GM18867 (cell line): ENCODE results near the gene ZNF280A.
"Not testable (repeated sequence)": the region's sequence is repeated elsewhere in the genome, so short reads cannot be mapped to it uniquely, and the experiment has no call there.

Experiments used
- ATAC-seq: cut with Tn5 transposase; IDR thresholded peaks from one replicate; pipeline ENCODE4 v1.9.1; 2021; ENCODE audit warnings: mild to moderate bottlenecking, moderate library complexity; ENCODE audit not compliant: unreplicated experiment

ZNF280A gene

DNA sequence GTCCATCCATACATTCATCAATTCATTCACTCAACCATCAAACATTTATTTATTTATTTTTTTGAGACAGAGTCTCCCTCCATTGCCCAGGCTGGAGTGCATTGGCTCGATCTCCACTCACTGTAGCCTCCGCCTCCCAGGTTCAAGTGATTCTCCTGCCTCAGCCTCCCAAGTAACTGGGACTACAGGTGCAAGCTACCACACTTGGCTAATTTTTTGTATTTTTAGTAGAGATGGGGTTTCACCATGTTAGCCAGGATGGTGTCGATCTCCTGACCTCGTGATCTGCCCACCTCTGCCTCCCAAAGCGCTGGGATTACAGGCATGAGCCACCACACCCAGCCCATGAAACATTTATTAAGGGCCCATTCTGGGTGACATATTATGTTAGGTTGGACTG, 49.0 kb downstream of the ZNF280A start:
- not testable (repeated sequence) for ATAC-seq

DNA sequence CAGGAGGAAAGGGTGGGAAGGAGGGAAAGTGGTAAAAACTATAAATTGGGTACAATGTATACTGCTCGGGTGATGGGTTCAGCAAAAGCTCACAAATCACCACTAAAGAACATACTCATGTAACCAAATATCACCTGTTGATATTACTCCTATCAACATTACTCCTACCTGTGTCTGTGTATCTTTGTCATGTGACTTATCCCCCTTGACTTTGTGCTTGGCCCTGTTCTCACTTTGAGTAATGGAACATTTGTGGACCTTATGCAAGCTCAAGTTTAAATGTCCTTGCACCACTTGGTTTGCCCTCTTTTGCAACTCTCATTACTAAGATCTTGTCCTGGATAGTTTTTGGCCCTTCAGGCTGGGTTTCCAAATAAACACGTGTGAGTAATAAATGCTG, 50.5 kb downstream of the ZNF280A start:
- no peak for ATAC-seq

DNA sequence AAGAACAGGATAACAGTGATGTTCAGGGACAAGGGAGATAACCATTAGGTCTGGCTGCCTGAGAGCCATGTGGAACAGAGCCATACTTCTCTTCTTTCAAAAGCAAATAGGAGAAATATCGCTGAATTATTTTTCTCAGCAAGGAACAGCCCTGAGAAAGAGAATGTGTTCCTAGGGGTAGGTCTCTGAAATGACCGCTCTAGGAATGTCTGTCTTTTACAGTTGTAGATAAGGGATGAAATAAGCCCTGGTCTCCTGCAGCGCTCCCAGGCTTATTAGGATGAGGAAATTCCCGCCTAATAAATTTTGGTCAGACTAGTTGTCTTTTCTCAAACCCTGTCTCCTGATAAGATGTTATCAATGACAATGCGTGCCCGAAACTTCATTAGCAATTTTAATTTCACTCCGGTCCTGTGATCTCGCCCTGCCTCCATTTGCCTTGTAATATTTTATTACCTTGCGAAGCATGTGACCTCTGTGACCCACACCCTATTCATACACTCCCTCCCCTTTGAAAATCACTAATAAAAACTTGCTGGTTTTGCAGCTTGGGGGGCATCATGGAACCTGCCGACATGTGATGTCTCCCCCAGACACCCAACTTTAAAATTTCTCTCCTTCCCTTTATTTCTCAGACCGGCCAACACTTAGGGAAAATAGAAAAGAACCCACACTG, 51.1 kb downstream of the ZNF280A start:
- ATAC-seq, result not testable (repeated sequence)

DNA sequence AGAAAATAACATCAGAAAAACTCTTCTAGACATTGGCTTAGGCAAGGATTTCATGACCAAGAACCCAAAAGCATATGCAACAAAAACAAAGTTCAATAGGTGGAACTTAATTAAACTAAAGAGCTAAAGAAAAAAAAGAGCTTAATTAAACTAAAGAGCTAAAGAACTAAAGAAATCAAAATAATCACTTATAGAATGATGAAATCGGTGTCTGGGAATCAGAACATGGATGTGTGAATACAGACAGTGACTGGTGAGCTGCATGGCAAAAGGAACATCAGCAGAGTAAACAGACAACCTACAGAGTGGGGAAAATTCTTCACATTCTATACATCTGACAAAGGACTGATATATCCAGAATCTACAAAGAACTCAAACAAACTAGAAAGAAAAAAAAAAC, 53.0 kb downstream of the ZNF280A start:
- ATAC-seq, result no peak

DNA sequence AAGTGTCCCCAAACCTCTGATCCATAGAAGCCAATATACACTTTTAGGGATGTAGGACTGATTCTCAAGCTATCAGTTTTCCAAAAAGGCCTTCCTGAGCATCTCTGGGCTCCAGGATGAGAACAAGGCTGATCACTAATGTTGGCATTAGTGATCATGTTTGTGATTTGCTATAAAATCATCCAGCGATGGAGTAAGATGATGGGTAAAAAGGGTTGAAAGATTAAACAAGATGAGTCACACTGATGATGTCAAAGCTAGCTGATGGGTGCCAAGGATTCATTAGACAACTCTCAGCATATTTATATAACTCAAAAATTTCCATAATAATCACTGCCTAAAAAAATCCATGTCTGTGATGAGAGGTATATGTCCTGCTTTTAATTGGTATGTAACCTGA, 54.3 kb downstream of the ZNF280A start:
- no peak for ATAC-seq

DNA sequence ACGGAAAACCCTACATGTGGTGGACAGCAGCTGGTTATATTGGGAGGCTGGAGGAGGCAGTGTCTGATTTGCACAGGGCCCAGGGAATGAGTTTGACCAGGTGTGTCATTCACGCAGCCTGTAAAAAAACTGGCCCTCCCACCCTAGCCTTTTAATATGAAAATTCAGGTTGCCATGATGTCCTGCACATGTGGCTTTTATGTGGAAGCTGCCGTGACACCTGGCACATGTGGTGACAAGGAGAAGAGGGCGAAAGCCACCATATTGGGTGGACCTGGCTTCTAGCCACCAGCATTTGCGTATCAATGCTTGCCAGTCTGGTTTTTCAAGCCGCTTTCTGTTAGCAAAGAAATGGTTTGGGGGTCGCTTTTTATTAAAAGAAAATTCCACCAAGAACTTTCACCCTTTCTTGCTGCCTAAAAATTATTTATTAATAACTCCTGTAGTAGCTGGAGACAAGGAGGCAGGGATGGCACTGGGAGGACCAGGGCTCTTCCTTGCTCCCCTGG, 54.9 kb downstream of the ZNF280A start:
- ATAC-seq, result no peak

DNA sequence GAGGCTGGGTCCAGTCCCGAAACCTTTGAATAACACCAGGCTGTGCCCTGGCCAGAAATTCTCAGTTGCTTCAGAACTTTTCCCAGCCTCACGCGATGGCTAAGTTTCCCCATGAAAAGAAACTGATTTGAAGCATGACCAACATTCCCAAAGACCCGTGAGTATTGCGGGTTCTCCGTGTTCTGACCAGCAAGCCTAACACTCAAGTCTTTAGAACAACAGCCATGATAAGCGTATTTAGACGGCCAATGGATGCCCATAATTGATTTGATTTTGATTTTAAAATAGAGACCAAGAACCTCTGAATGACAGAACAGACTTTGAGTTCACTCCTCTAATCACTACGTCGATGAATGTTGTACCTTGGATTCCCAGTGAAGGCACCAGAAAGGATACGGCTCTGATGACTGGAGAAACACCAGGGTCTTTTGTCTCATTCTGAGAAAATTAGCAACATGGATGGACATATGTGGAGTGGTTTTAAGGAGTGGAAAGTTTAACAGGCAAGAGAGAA, 55.5 kb downstream of the ZNF280A start:
- no peak for ATAC-seq

DNA sequence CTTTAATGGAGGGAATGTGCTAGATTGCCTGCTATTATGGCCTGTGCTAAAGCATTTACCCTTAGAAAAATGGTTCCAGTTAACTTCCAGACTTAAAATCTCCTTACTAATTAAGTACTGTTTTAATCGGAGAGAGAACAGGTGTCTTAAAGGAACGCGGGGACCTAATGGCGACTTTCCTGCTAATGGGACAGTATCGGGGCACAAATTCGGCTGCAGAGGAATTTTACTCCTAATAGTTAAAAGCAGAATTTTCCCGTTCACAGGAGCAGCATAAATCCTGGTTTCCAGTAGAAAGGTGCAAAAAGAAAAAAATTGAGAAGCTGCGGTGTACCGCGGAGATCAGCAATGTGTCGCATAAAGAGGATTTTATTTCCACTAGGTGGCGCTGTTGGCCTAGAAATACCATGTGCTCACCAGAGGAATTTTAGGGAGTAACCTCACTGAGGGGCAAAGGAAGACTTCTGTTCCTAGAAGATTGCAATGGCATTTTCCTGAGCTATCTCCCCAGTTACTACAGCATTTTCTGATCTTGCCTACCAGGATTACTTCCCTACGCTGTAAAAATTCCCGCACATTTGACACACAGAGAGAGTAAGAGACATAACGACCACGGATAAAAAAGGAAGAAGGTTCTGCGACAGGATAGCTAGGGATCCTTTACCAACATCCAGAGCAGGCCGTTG, 56.1 kb downstream of the ZNF280A start:
- no peak for ATAC-seq
